ENCODE data around the gene OR52N2. TPM values are rescaled to one million over a fixed set of nuclear protein-coding genes. Genes with fewer than 3 reads are reported as not detected.

Gene OR52N2
- total RNA-seq, 1 donor from 2014 or later = not detected

DNA sequence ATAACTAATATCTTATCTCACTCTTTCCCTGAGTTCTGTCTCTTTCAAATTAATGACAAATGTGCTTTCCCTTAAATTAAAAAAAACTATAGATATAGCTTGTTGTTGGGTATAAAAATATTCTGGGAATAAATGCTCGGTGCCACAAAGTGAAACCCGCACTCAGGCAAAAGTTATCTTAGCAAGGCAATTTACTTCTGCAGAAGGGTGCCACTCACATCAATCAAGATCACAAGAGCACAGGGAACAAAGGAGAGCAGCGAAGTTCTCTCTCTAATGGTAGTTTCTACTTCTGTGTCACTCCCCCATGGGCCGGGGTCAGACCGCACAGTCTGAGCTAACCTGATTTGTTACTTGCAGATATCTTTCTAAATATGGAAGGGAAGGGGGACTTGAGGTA, 4.7 kb upstream of the OR52N2 start:
- Mint-ChIP-seq H3K4me3 (ENCODE audit: unreplicated experiment) (no peak overlapping the region), H3K4me1 (ENCODE audit: low read depth) (peaks cover 8% of the 10 kb centered on the region), H3K27ac (ENCODE audit: unreplicated experiment) (peak overlapping the region; percentile 3), H3K27me3 (ENCODE audit: low read depth) (peaks cover 51% of the 10 kb centered on the region), H3K36me3 (ENCODE audit: low read depth) (peaks cover 3% of the 10 kb centered on the region), H3K9me3 (ENCODE audit: low read depth) (peaks cover 12% of the 10 kb centered on the region)
- DNase-seq (ENCODE audit: low spot score) = no peak
- TF ChIP-seq CTCF (IDR thresholded peaks at IDR 0.05) = no peak

DNA sequence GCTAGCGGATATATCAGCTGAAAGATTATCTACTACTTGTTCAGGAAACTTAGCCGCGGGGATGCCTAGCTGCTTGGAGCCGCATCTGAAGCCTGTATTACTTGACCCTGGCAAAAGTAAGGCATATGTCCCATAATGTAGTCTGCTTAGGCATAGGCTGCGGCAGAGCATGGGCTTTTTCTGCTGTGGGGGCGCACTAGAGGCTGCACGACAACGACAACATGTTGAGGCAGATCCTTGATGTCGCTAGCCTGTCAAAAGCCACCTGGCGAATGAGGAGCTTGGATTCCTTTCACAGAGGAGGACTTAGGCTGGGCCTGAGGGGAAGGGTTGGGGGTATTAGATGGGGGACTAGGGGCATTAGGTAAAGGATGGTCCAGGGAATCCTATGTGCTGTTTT, 1.1 kb upstream of the OR52N2 start:
- peaks cover 3% of the 10 kb centered on the region for H3K36me3 Mint-ChIP-seq (ENCODE audit: low read depth)
- H3K4me1 Mint-ChIP-seq (ENCODE audit: low read depth) = peaks cover 12% of the 10 kb centered on the region
- no peak for TF ChIP-seq CTCF (IDR thresholded peaks at IDR 0.05)
- no peak for DNase-seq (ENCODE audit: low spot score)
- no peak overlapping the region for H3K27ac Mint-ChIP-seq (ENCODE audit: unreplicated experiment)
- H3K27me3 Mint-ChIP-seq (ENCODE audit: low read depth) = peaks cover 57% of the 10 kb centered on the region
- peaks cover 12% of the 10 kb centered on the region for H3K9me3 Mint-ChIP-seq (ENCODE audit: low read depth)
- H3K4me3 Mint-ChIP-seq (ENCODE audit: unreplicated experiment) = no peak overlapping the region

- Mint-ChIP-seq H3K27me3 (ENCODE audit: low read depth) (peaks cover 55% of the 10 kb centered on the region), H3K36me3 (ENCODE audit: low read depth) (peaks cover 3% of the 10 kb centered on the region), H3K27ac (ENCODE audit: unreplicated experiment) (no peak overlapping the region), H3K4me3 (ENCODE audit: unreplicated experiment) (peak overlapping the region; percentile 76), H3K4me1 (ENCODE audit: low read depth) (peaks cover 12% of the 10 kb centered on the region), H3K9me3 (ENCODE audit: low read depth) (peaks cover 4% of the 10 kb centered on the region)
- no peak for TF ChIP-seq CTCF (IDR thresholded peaks at IDR 0.05)
- DNase-seq (ENCODE audit: low spot score) = no peak
These were observed 397 bp downstream of the OR52N2 start for GRCh38 chr11:5809122-5809519.

DNA sequence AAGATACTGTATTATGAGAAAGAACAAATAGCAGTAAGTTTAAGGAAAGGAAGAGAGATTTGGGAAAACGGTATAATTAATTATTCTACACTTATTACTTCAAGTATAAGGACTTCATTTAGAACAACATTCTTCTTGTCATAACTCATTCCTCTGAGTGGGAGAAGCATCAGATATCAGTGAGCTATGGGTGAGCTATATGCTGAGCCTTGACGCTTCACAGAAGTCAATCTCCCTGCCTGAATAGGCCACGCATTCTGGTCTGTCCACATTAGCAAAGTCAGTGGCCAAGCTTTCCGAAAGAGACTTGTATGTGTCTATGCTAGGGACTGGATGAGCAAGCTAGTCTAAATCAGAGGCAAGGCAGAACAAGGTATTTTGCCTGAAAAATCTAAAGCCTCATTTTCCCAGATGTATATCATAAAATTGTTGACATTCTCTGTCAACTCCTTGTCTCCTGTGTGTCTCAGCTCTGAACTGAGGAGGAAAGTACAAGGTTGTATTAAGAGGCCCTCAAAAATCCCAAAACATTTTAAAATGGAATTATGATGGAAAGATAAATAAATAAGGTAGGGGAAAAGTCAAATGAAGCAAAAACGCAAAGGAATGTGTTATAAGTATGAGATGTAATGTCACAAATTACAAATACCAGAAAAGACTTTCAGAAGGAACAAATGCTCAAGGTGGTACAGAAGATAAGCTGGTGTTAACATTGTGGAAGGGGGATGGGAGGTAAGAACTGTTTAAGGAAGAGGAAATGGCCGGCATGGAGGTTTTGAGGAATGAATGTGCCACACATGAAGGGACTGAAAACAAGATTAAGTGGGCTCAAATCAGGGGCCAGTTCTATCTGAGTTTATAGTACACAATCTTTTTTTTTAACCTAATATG, 1.4 kb downstream of the OR52N2 start:
- no peaks in the 10 kb centered on the region for H3K36me3 Mint-ChIP-seq (ENCODE audit: low read depth)
- no peaks in the 10 kb centered on the region for H3K9me3 Mint-ChIP-seq (ENCODE audit: low read depth)
- TF ChIP-seq CTCF (IDR thresholded peaks at IDR 0.05) = no peak
- H3K27me3 Mint-ChIP-seq (ENCODE audit: low read depth) = peaks cover 53% of the 10 kb centered on the region
- peaks cover 12% of the 10 kb centered on the region for H3K4me1 Mint-ChIP-seq (ENCODE audit: low read depth)
- no peak overlapping the region for H3K27ac Mint-ChIP-seq (ENCODE audit: unreplicated experiment)
- DNase-seq (ENCODE audit: low spot score) = no peak
- H3K4me3 Mint-ChIP-seq (ENCODE audit: unreplicated experiment) = no peak overlapping the region

DNA sequence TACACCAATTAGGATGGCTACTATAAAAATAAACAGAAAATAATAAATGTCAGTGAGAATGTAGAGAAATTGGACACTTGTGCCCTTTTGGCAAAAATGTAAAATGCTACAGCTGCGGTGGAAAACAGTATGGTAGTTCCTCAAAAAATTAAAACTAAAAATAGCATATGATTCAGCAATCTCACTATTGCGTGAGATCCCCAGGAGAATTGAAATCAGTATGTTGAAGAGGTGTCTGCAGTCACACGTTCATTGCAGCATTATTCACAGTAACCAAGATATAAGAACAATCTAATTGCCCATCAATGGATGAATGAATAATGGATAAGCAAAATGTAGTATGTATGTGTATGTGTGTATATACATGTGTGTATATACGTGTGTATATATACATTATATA, 6.8 kb downstream of the OR52N2 start:
- Mint-ChIP-seq H3K27ac (ENCODE audit: unreplicated experiment) (no peak overlapping the region), H3K27me3 (ENCODE audit: low read depth) (peaks cover 24% of the 10 kb centered on the region), H3K4me1 (ENCODE audit: low read depth) (peaks cover 7% of the 10 kb centered on the region), H3K36me3 (ENCODE audit: low read depth) (no peaks in the 10 kb centered on the region), H3K4me3 (ENCODE audit: unreplicated experiment) (no peak overlapping the region), H3K9me3 (ENCODE audit: low read depth) (no peaks in the 10 kb centered on the region)
- DNase-seq (ENCODE audit: low spot score) = no peak
- no peak for TF ChIP-seq CTCF (IDR thresholded peaks at IDR 0.05)
